Cerebellar nuclear complex (tissue), 1 donor: ENCODE results near the gene AK3.
"Not testable (repeated sequence)": the region's sequence is repeated elsewhere in the genome, so short reads cannot be mapped to it uniquely, and the experiment has no call there.

Experiments used
- DNase-seq, 2 experiments: peaks; one replicate each; lab custom pipeline; 2025; lab: John Stamatoyannopoulos, UW

Gene AK3

DNA sequence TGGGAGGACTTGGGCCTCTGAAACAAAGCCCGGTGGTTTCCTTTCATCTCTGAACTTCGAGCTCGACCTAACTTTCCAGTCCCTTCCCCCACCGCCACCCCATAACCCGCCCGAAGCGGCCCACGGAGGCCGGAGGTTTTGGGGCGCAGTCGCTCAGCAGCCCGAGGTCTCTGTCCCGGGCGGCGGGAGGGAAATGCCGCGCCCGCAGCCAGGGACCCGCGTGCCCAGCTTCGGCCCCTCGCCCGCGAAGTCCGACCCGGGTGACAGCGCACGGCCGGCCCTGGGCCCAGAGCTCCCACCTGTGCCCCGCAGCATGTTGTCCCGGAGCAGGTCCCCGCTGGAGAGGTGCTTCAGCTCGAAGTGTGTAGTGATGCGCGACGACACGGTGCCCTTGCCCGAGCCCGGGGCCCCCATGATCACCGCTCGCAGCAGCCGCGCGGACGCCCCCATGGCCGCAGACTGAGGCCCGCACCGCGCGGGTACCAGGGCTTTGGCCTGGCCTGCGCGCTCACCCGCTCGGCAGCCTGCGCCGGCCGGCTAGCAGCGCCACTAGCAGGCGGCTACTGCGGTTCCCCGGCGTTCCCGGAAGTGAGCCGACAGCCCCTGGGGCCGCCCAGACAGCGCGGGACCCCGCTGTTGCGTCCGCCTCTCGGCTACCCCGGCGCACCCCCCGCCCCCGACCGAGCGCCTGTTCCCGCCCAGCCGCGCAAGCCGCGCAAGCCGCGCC is at the start of gene AK3:
AK3 (minus strand) TSS at position 565 of the 727 bp plus-strand sequence; CDS start at position 450, 115 bp downstream.
- peak in 1 of 2 experiments; percentile 6 for DNase-seq

GRCh38 chr9:4788703-4789102 is 47.7 kb upstream of the AK3 start:
- DNase-seq, result no peak

DNA sequence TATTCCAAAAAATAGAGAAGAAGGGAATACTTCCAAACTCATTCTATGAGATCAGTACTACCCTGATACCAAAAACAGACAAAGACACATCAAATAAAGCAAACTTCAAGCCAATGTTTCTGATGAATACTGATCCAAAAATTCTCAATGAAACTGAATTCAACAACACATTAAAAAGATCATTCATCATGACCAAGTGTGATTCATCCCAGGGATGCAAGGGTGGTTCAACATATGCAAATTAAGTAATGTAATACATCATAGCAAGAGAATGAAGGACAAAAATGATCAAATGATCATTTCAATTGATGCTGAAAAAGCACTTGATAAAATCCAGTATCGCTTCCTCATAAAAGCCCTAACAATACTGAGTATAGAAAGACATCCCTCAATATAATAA is 46.9 kb upstream of the AK3 start:
- DNase-seq, result no peak

DNA sequence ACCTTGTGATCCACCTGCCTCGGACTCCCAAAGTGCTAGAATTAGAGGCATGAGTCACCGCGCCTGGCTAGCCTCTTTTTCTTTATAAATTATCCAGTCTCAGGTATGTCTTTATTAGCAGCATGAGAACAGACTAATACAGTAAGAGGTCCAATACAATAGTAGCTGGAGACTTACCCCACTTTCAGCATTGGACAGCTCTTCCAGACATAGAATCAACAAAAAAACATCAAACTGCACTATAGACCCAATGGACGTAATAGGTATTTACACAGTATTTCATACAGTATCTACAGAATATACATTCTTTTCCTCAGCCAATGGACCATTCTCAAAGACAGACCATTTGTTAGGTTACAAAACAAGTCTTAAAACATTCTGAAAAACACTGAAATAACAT is 45.6 kb upstream of the AK3 start:
- no peak for DNase-seq

DNA sequence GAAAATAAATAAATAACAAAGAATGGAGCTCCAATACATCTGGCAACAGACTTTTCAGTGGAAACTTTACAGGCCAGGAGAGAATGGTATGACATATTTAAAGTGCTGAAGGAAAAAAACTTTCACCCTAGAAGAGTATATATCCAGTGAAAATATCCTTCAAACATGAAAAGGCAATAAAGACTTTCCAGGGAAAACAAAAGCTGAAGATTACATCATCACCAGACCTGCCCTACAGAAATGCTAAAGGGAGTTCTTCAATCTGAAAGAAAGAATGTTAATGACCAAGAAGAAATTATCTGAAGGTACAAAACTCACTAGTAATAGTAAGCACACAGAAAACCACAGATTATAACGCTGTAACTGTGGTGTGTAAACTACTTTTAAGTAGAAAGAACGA is 43.4 kb upstream of the AK3 start:
- DNase-seq, result no peak

- not testable (repeated sequence) for DNase-seq
Observed at GRCh38 chr9:4783191-4783590, 42.2 kb upstream of the AK3 start.

GRCh38 chr9:4781408-4781807 is 40.4 kb upstream of the AK3 start:
- DNase-seq, result no peak

DNA sequence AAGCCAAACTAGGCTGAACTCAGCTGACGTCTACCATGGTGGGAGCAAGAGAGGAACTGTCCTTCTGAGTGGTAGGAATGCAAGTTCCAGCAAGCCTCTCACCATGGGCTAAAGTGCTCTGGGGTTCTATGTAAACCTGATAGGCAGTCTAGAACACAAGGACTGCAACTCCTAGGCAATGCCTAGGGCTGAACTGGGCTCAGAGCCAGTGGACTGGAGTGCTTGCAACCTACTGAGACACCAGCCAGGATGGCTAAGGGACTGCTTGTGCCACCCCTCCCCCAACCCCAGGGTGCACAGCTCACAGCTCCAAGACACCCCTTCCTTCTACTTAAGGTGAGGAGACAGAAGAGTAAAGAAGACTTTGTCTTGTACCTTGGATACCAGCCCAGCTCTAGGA is 39.6 kb upstream of the AK3 start:
- DNase-seq, result no peak

DNA sequence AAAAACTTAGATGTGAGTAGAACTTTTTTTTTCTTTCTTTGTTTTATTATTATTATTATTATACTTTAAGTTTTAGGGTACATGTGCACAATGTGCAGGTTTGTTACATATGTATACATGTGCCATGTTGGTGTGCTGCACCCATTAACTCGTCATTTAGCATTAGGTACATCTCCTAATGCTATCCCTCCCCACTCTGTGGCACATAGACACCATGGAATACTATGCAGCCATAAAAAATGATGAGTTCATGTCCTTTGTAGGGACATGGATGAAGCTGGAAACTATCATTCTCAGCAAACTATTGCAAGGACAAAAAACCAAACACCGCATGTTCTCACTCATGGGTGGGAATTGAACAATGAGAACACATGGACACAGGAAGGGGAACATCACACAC is 34.0 kb upstream of the AK3 start:
- DNase-seq, result not testable (repeated sequence)

DNA sequence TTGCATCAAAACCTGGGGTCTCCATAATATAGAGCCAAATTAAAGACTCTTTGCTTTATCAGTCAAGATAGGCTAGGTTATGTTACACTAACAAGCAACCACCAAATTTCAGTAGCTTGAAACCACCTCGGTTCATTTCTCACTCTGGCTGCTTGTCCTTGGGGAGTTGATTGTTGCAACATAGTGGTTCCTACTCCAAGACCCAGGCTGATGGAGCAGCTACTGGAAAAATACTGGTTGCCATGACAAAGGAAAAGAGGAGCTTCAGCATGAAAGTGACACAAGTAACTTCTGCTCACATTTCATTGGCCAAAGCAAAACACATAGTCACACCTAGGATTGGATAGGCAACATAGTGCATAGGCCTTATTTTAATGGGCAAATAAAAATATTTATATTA is 33.2 kb upstream of the AK3 start:
- no peak for DNase-seq

DNA sequence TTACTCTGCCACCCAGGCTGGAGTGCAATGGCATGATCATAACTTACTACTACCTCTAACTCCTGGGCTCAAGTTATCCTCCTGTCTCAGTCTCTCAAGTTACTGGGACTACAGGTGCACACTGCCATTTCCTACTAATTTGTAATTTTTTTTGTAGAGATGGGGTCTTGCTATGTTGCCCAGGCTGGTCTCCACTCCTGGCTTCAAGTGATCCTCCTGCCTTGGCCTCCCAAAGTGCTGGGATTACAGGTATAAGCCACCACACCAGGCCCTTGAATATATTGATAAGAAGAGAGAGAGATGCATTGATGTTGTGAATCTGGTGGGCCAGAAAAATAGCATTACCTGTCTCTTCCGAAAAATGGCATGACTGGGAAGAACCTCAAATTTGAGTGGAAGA is 30.8 kb upstream of the AK3 start:
- no peak for DNase-seq

- no peak for DNase-seq
Observed at GRCh38 chr9:4769321-4770080, 28.5 kb upstream of the AK3 start.

- DNase-seq, result no peak
Observed at GRCh38 chr9:4768681-4769080, 27.7 kb upstream of the AK3 start.

DNA sequence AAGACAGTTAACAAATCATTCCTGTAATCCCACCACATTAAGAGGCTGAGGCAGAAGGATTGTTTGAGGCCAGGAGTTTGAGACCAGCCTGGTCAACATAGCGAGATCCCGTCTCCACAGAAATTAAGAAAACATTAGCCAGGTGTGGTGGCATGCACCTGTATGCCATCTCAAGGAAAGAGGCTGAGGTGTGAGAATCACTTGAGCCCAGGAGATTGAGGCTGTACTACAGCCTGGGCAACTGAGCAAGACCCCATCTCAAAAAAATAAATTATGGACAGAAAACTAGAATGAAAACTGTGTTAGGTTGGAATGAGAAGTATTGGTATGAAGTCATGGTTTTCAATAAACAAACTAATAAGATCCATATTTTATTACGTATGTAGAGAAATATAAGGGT is 23.0 kb upstream of the AK3 start:
- DNase-seq, result no peak

DNA sequence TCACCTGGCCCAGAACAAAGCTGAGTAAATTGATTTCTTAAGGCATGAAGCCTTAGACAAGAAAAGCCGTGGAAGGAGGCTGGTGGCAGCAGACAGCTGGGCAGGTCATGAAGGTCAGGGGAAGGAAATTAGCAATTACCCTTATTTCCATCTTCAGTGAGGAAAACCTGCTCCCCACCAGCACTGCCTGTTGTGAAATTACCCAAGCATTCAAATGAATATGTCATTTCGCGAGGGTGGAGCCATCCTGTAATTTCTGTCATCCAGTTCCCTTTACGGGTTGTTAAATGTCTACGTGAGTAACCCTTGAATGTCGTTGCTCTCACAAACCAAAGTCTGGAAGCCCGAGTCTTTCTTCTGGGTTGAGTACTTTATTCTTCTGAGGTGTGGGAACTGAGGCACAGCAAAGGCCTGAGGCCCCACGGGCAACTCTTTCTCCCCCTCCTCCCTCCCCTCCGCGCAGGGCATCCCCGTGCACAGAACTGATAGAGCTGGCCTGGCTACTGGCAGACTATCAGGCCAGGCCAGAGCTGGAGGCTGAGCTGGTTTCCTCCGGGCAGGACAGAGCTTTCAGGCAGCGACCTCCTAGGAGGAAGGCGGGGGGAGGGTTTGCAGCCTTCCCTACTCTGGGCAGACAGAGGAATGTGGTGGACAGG is 22.0 kb upstream of the AK3 start:
- DNase-seq, result no peak

DNA sequence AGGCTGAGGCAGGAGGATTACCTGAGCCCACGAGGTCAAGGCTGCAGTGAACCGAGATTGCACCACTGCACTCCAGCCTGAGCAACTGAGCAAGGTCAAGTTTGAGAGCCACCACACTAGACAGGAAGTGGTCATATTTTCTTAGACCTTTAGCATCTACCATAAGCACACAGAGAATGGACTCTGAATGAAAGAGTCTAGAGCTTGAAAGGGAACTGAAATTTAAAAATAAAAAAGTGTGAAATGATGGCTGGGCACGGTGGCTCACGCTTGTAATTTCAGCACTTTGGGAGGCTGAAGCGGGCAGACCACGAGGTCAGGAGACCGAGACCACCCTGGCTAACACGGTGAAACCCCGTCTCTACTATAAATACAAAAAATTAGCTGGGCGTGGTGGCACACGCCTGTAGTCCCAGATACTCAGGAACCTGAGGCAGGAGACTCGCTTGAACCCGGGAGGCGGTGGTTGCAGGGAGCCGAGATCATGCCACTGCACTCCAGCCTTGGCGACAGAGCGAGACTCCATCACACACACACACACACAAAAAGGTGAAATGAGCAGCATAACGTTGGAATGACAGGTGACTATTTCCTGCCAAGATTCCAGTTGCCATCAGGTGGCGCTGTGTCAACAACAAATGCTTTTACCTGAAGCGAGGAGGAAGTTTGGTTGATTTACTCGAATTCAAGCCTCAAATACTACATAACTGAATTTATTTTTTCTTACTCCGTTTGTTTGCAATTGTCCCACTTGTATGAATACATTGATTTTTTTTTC is 21.3 kb upstream of the AK3 start:
- peak in 1 of 2 experiments; percentile 32 for DNase-seq

- DNase-seq, result no peak
Observed at GRCh38 chr9:4760122-4760521, 19.1 kb upstream of the AK3 start.

GRCh38 chr9:4756420-4756819 is 15.4 kb upstream of the AK3 start:
- DNase-seq, result no peak

GRCh38 chr9:4755026-4755609 is 14.1 kb upstream of the AK3 start:
- DNase-seq, result no peak

DNA sequence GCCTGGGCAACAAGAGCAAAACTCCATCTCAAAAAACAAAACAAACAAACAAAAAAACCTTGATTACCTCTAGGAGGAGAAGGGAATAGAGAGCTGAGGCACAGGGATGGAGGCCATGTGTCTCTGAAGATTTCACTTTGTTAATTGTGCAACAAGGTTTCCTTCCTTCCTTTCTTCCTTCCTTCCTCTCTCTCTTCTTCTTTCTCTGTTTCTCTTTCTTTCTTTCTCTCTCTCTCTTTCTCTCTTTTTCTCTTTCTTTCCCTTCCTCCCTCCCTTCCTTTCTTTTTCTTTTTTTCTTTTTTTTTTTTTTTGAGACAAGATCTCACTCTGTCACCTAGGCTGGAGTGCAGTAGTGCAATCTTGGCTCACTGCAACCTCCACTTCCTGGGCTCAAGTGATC is 13.5 kb upstream of the AK3 start:
- DNase-seq, result not testable (repeated sequence)

DNA sequence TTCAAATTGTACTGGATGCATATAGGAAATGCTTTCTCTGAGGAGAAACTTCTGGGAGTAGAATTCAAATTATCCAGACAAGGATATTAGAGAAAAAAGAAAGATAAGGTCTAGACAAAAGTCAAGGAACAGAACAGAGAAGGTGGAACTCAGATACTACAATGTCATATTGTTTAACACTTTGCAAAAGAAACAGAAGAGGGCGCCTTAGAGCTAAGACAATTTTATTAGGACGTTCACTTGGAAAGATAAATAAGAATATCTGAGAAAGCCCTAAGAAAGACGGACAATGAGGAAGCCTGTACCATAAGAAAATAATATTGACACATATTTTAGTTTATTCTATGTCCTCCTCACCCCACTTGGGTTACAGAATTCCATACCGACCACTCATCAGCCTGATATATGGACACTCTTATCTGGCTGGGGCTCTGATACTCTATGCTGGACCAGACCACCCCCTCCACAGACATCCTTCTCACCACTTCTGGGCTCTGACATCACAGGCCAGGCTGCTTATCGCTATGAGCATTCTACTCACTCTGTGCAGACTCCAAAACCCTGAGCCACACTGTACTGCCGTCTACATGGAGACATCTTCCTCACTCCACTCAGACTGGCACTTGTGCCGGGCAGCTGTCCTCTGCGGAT is 9.1 kb upstream of the AK3 start:
- DNase-seq, result no peak
